Psoas muscle (tissue), 8 donors: Measurements from ENCODE around the gene NDUFA7. TPM values are rescaled to one million over a fixed set of nuclear protein-coding genes. Genes with fewer than 3 reads are reported as not detected.
"Not testable (repeated sequence)": the region's sequence is repeated elsewhere in the genome, so short reads cannot be mapped to it uniquely, and the experiment has no call there.

Experiments used
- ATAC-seq, 4 donors: fragments of 200-7000 bp; cut with Tn5 transposase; one replicate each; pipeline ENCODE4 v1.9.1; 2020; ENCODE audit warnings: moderate library complexity in 3 of 4, mild to moderate bottlenecking in 2 of 4
- DNase-seq, 2 donors: peaks; one replicate each; pipeline ENCODE4 v3.0.0-alpha.2; 2020
- H3K27ac ChIP-seq: fragments of 200-600 bp; one replicate; pipeline ENCODE4 v1.8.0; 2022
- H3K27me3 ChIP-seq, 3 donors: fragments of 200-600 bp in 1 of 3; one replicate each; pipeline versions ENCODE4 v1.6.1 to v1.8.0; 2013 to 2022; ENCODE audit warnings: low read length in 2 of 3, mild to moderate bottlenecking in 2 of 3, moderate library complexity in 1 of 3; ENCODE audit not compliant: insufficient read depth in 3 of 3
- H3K36me3 ChIP-seq, 2 donors: fragments of 200-600 bp in 1 of 2; one replicate each; pipeline versions ENCODE4 v1.6.1 to v1.8.0; 2013 to 2022; ENCODE audit warnings: low read depth in 1 of 2, mild to moderate bottlenecking in 1 of 2, moderate library complexity in 1 of 2; ENCODE audit not compliant: insufficient read depth in 1 of 2
- H3K4me1 ChIP-seq: fragments of 200-600 bp; one replicate; pipeline ENCODE4 v1.8.0; 2022
- H3K4me3 ChIP-seq: fragments of 200-600 bp; one replicate; pipeline ENCODE4 v1.8.0; 2022; ENCODE audit warnings: mild to moderate bottlenecking
- H3K9me3 ChIP-seq: fragments of 200-600 bp; one replicate; pipeline ENCODE4 v1.8.0; 2022
- WGBS, 3 donors: extraction: QIAGEN DNeasy Blood & Tissue Kit; methylation state at CpG; one replicate each; pipeline versions ENCODE4 v1.1.6 to v1.1.7; 2013; 5-methylcytosine and 5-hydroxymethylcytosine counted together
- intact Hi-C, 2 donors: fragments of 100-400 bp; cut with DNase I; formaldehyde crosslinking; loops; one replicate each; pipeline versions ENCODE4 v1.11.0 to v1.14.2; 2022
- polyA plus RNA-seq, 3 donors: library from polyadenylated mRNA; stranded (reverse); fragments of 200-250 nt; gene quantifications; one replicate each; pipeline ENCODE4 v1.2.3, GENCODE V29; 2013
- total RNA-seq, 4 donors: library from RNA; stranded (reverse); fragmentation: NEBNext Ultra II Directional in 2 of 4; extraction: Animal tissue kit (Norgen Biotek cat#: 25700) in 2 of 4; gene quantifications; one replicate each; pipeline versions ENCODE4 v1.2.1 to v1.2.4, GENCODE V29; 2021 to 2023
- TF ChIP-seq, protein P1 (sequence below): fragments of 200-600 bp; IDR thresholded peaks from one replicate; pipeline ENCODE4 v1.8.0; 2022; ENCODE audit warnings: antibody characterized with exemption
- donor health status: healthy with polysubstance abuse.
- donor health status: DM: no; HTN: no; CAD: no; lungs with moderate emphysema.
- donor health status: Bipolar disorder and iron deficiency.
- donor health status: healthy.
- donor health status: DM: yes; HTN: yes; CAD: no.
- donor health status: DM: no; HTN: no; CAD: no.
- donor health status: DM: no; HTN: no; CAD: no.
- donor health status: DM: yes; HTN: yes; CAD: no.

Gene NDUFA7
- total and polyA plus RNA-seq, 7 donors, result 76.8 to 271 (median 150) TPM

DNA sequence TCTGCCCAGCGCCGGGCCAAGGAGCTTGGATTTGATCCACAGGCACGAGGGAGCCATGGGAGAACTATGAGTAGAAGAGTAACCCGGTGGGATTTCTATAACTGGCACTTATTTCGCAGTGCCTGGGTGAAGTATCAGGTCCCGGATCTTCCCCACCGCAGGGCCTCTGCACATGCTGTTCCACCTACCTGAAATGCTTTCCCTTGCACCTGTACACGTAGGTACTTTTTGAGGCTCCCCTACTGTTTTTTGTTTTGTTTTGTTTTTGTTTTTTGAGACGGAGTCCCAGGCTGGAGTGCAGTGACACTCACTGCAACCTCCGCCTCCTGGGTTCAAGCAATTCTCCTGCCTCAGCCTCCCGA, 22.3 kb upstream of the NDUFA7 start:
- Histone ChIP-seq H3K4me1 (no peaks in the 10 kb centered on the region), H3K27me3 (peaks cover 0 to 6% (median 0%) of the 10 kb centered on the region in 3 donors), H3K4me3 (peak overlapping the region; percentile 68), H3K9me3 (no peaks in the 10 kb centered on the region), H3K27ac (no peak overlapping the region), H3K36me3 (no peaks in the 10 kb centered on the region)
- DNase-seq (no peak), ATAC-seq (no peak)
- TF ChIP-seq, protein P1, sequence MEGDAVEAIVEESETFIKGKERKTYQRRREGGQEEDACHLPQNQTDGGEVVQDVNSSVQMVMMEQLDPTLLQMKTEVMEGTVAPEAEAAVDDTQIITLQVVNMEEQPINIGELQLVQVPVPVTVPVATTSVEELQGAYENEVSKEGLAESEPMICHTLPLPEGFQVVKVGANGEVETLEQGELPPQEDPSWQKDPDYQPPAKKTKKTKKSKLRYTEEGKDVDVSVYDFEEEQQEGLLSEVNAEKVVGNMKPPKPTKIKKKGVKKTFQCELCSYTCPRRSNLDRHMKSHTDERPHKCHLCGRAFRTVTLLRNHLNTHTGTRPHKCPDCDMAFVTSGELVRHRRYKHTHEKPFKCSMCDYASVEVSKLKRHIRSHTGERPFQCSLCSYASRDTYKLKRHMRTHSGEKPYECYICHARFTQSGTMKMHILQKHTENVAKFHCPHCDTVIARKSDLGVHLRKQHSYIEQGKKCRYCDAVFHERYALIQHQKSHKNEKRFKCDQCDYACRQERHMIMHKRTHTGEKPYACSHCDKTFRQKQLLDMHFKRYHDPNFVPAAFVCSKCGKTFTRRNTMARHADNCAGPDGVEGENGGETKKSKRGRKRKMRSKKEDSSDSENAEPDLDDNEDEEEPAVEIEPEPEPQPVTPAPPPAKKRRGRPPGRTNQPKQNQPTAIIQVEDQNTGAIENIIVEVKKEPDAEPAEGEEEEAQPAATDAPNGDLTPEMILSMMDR, result no peak
- intact Hi-C loops, result no loop called here
- 29 to 34% (median 31%) methylated on average over 11 of the region's 11 CpGs for WGBS, 3 donors

DNA sequence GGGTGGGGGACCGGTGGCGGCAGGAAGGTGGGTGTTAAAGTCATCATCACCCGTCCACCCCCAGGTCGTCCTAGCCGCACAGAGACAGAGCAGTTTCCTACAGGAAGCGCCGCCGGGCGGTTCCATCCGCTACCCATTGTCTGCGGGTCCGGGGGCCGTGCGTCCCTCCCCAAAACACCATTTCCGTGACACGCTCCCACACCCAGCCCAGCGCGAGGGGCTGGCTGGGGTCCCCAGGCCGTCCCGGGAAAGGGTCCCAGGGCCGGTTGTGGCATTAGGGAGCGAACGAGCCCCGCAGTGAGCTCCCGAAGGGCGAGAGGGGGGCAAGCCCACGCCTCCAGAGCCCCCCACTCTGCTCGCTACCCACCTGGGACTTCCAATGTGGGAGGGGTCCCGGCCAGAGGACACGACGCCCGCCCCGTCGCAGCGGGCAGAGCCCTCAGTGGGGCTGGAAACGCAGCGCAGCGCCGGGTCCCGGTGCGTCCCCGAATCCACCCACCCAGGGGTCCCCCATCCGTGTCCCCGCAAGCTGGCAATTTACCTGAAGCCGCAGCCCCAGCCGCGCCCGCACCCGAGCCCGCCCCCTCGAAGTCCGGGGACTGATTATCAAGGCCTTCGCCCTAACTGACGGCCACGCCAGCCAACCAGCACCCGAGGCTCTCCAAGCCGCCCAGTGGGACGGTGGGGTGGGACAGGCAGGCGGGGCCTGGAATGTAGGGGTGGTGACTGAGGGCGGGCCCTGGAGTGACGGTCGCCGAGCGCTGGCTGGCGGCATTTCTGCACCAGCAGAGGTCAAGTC, 21.7 kb upstream of the NDUFA7 start, which contains the start of gene KANK3:
Gene KANK3 (minus strand): TSS at position 579 of the 799 bp plus-strand sequence. CDS start 5,434 bp downstream, outside the sequence.
- peak; percentile 93 to 96 (median 96) for ATAC-seq
- H3K4me1 ChIP-seq, result no peaks in the 10 kb centered on the region
- TF ChIP-seq, protein P1, result no peak
- peak within 1 kb of the TSS; percentile 68 for H3K4me3 ChIP-seq
- DNase-seq, result peak; percentile 95 to 96
- WGBS, 3 donors, result 7 to 10% (median 8%) methylated on average over 40 to 65 of the region's 65 CpGs
- H3K9me3 ChIP-seq, result no peaks in the 10 kb centered on the region
- intact Hi-C loops, result no loop called here
- no peaks in the 10 kb centered on the region for H3K36me3 ChIP-seq
- peaks cover 0 to 10% (median 0%) of the 10 kb centered on the region in 3 donors for H3K27me3 ChIP-seq
- H3K27ac ChIP-seq, result peak within 1 kb of the TSS; percentile 70

DNA sequence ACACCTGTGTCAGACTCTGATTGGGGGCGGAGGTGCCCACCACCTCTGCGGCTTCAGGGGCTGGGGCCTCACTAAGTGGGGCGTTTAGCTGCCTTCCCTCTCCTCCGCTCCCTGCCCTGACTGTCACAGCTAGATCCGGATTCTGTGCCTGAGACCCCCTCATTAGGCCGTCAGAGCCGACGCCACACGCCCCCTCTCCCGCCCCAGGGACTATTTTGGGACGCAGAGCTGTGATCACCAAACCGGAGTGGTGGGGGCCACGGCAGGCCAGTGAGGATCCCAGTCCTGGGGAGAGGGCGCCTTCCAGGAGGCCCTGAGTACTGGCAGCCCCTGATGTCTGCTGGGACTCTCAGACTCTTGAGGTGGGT, 21.1 kb upstream of the NDUFA7 start:
- peak in 2 of 4 donors; percentile 14 to 17 for ATAC-seq
- peaks cover 0 to 16% (median 0%) of the 10 kb centered on the region in 3 donors for H3K27me3 ChIP-seq

DNA sequence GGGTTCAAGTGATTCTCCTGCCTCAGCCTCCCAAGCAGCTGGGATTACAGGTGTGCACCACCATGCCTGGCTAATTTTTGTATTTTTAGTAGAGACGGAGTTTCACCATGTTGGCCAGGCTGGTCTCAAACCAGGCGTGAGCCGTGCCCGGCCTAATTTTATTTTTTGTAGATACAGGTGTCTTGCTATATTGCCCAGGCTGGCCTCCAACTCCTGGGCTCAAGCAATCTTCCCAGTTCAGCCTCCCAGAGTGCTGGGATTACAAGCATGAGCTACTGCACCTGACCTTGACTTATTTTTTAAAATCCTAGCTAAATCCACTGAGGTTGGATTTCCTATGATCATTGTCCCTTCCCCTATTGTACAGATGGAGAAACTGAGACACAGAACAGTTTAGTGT, 20.3 kb upstream of the NDUFA7 start:
- DNase-seq, result peak in 1 of 2 donors; percentile 14
- intact Hi-C loops, H3K4me1 ChIP-seq, ATAC-seq, H3K36me3 ChIP-seq, H3K9me3 ChIP-seq: not testable (repeated sequence)
- Histone ChIP-seq H3K27me3 (peaks cover 0 to 21% (median 0%) of the 10 kb centered on the region in 3 donors), H3K4me3 (peak overlapping the region; percentile 68), H3K27ac (peak overlapping the region; percentile 70)
- WGBS, 3 donors, result 78 to 92% (median 89%) methylated on average over 4 of the region's 4 CpGs

More for the DNA sequence above, 21.1 kb upstream of the NDUFA7 start:
- DNase-seq, result peak in 1 of 2 donors; percentile 59
- Histone ChIP-seq H3K9me3 (no peaks in the 10 kb centered on the region), H3K4me3 (peak overlapping the region; percentile 68), H3K36me3 (no peaks in the 10 kb centered on the region), H3K4me1 (no peaks in the 10 kb centered on the region), H3K27ac (peak overlapping the region; percentile 70)
- TF ChIP-seq, protein P1, result no peak
- WGBS, 3 donors, result 41 to 47% (median 46%) methylated on average over 13 to 14 of the region's 14 CpGs
- intact Hi-C loops, result no loop called here

DNA sequence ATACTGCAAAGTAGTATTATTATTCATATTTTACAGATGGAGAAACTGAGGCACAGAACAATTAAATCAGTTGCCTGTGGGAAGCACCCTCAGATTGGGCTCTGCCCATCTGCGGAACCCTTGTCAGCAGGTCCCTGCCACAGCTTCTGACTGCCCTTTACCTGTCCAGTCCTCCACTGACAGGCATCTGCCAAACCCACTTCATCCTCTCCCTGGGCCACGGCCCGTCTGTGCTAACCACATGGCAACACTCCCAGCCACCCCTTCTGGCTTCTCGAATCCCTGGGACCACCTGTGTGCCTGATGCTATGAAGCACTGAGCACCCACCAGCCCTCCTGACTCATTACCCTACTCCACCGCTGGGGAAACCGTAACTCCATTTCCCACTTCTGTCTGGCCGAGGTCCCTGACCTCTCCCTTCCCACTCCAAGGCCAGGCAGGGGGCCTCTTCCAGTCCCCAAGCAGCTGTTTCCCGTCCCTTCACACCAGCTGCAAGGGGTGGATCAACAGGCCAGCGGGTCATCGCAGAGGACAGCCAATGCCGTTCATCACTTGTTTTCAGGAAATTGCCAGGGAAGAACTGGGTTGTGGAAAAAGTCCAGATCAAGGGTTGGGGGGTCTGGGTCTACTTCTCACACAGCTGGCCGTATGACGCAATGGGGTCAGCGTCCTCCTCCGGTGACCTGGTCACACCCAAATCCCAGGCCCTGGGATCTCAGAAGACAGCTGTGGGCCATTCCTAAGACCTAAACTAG, 19.3 kb upstream of the NDUFA7 start:
- Histone ChIP-seq H3K27me3 (peaks cover 0 to 30% (median 0%) of the 10 kb centered on the region in 3 donors), H3K27ac (peak overlapping the region; percentile 70), H3K36me3 (no peaks in the 10 kb centered on the region), H3K4me3 (peak overlapping the region; percentile 68), H3K9me3 (no peaks in the 10 kb centered on the region), H3K4me1 (no peaks in the 10 kb centered on the region)
- intact Hi-C loops, result no loop called here
- WGBS, 3 donors, result 13 to 15% (median 14%) methylated on average over 15 of the region's 15 CpGs
- ATAC-seq (peak in 3 of 4 donors; percentile 17 to 38 (median 33)), DNase-seq (peak; percentile 33 to 82)
- TF ChIP-seq, protein P1, result no peak
